WTC11 (cell line): ENCODE data around the gene ITPKA. TPM values are rescaled to one million over a fixed set of nuclear protein-coding genes. Genes with fewer than 3 reads are reported as not detected.

Experiments used
- ATAC-seq: fragments of 200-7000 bp; cut with Tn5 transposase; 2 replicates; pipeline ENCODE4 v1.10.0; 2021; ENCODE audit warnings: mild to moderate bottlenecking, moderate library complexity
- CTCF ChIA-PET: fragments of 300-600 bp; sonication (Branson Sonifier 250); formaldehyde crosslinking; loops from one replicate; lab custom pipeline; 2021; ENCODE audit warnings: antibody characterized with exemption; lab: Charles Lee
- POLR2A ChIA-PET: fragments of 350-600 bp; sonication (Branson Sonifier 250); formaldehyde crosslinking; loops from one replicate; lab custom pipeline; 2021; ENCODE audit warnings: antibody characterized with exemption; lab: Charles Lee
- DNase-seq: peaks from one replicate; pipeline ENCODE4 v3.0.0; 2021; ENCODE audit warnings: low spot score
- H3K27ac Mint-ChIP-seq: 2 replicates; pipeline ENCODE4 v1.8.0; 2021; ENCODE audit warnings: mixed read lengths
- H3K27me3 Mint-ChIP-seq: 2 replicates; pipeline ENCODE4 v1.8.0; 2021; ENCODE audit warnings: low read depth, mild to moderate bottlenecking, moderate library complexity, mixed read lengths
- H3K36me3 Mint-ChIP-seq: 2 replicates; pipeline ENCODE4 v1.8.0; 2021; ENCODE audit warnings: mixed read lengths
- H3K4me1 Mint-ChIP-seq: 2 replicates; pipeline ENCODE4 v1.8.0; 2022; ENCODE audit warnings: mixed read lengths
- H3K4me3 Mint-ChIP-seq: 2 replicates; pipeline ENCODE4 v1.8.0; 2021; ENCODE audit warnings: mild to moderate bottlenecking, moderate library complexity, mixed read lengths
- H3K9me3 Mint-ChIP-seq: 2 replicates; pipeline ENCODE4 v1.8.0; 2021; ENCODE audit warnings: mixed read lengths
- AR ChIP-seq: fragments of 250-450 bp; sonication (Bioruptor Pico); IDR thresholded peaks from 2 replicates; pipeline ENCODE4 v1.9.0; 2021; ENCODE audit warnings: mild to moderate bottlenecking
- FOXJ3 ChIP-seq: sonication (generic); formaldehyde crosslinking; IDR thresholded peaks from 2 replicates; pipeline ENCODE4 v1.9.0; 2021; ENCODE audit warnings: missing genetic modification reagents, mild to moderate bottlenecking, borderline replicate concordance
- KAT7 ChIP-seq: sonication (generic); formaldehyde crosslinking; IDR thresholded peaks from 2 replicates; pipeline ENCODE4 v1.8.1; 2023; ENCODE audit warnings: missing genetic modification reagents, mild to moderate bottlenecking, borderline replicate concordance
- NFATC4 ChIP-seq: fragments of 250-450 bp; sonication (Bioruptor Pico); IDR thresholded peaks from 2 replicates; pipeline ENCODE4 v1.9.0; 2021; ENCODE audit warnings: mild to moderate bottlenecking
- NFE2L1 ChIP-seq: sonication (generic); formaldehyde crosslinking; IDR thresholded peaks from 2 replicates; pipeline ENCODE4 v1.8.1; 2023; ENCODE audit warnings: missing genetic modification reagents
- TEAD4 ChIP-seq: sonication (generic); formaldehyde crosslinking; IDR thresholded peaks from 2 replicates; pipeline ENCODE4 v1.8.0; 2022; ENCODE audit warnings: mild to moderate bottlenecking, missing genetic modification reagents
- ZMAT4 ChIP-seq: fragments of 250-450 bp; sonication (Bioruptor Pico); IDR thresholded peaks from 2 replicates; pipeline ENCODE4 v1.9.0; 2021; ENCODE audit warnings: mild to moderate bottlenecking
- ZNF416 ChIP-seq: fragments of 250-450 bp; sonication (Bioruptor Pico); IDR thresholded peaks from 2 replicates; pipeline ENCODE4 v1.9.0; 2021; ENCODE audit warnings: mild to moderate bottlenecking, inconsistent platforms
- ZNF532 ChIP-seq: fragments of 250-450 bp; sonication (Bioruptor Pico); IDR thresholded peaks from 2 replicates; pipeline ENCODE4 v1.9.0; 2021; ENCODE audit warnings: mild to moderate bottlenecking, borderline replicate concordance
- total RNA-seq: library from RNA; stranded (reverse); gene quantifications from 3 replicates; pipeline ENCODE4 v1.2.3, GENCODE V29; 2021
- TF ChIP-seq, protein P1 (sequence below): sonication (generic); formaldehyde crosslinking; IDR thresholded peaks from 2 replicates; pipeline ENCODE4 v1.8.0; 2022; ENCODE audit warnings: mild to moderate bottlenecking, missing genetic modification reagents
- TF ChIP-seq, protein P2 (sequence below): sonication (generic); formaldehyde crosslinking; IDR thresholded peaks from 2 replicates; pipeline ENCODE4 v1.8.0; 2022; ENCODE audit warnings: mild to moderate bottlenecking, missing genetic modification reagents
- TF ChIP-seq, protein P3 (sequence below): sonication (generic); formaldehyde crosslinking; IDR thresholded peaks from 2 replicates; pipeline ENCODE4 v1.8.1; 2022; ENCODE audit warnings: missing genetic modification reagents, borderline replicate concordance
- TF ChIP-seq, protein P4 (sequence below): fragments of 200-600 bp; IDR thresholded peaks from 2 replicates; pipeline ENCODE4 v1.8.0; 2022; ENCODE audit warnings: antibody characterized with exemption
- TF ChIP-seq, protein P5 (sequence below): sonication (generic); formaldehyde crosslinking; IDR thresholded peaks from 2 replicates; pipeline ENCODE4 v1.8.0; 2023; ENCODE audit warnings: mild to moderate bottlenecking, missing genetic modification reagents

The ITPKA gene
- total RNA-seq, 1 experiment from 2014 or later: 1.2 TPM

DNA sequence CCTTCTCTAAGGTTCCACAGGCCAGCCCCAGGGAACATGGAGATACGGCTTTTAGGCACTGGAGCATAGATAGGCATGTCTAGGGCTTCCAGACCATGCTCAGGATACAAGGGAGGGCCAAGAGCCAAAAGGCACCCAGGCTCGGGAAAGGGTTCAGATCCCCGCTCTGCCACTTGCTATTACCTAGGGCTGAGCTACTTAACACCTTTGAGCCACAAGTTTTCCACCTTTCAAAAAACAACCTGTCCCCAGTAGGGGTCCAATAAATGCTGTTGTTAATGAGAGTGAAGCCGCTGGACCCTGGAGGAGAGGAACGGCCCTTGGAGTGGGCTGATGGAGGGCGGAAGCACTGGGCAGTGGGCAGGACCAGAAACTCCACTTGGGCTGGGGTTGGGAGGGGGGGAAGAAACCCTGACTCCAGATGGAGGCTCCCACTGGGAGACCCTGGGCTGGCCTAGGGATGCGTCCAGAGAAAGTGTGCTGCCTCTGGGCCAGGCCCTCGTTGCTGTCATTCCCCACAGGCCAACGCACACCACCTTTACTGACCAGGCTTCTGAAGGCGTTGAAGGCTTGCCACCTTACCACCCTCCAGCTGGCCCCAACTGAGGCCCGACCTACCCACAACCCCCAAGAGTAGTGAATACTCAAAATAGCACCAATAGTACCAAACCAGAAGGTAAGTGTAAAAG, 8.6 kb upstream of the ITPKA start (continued):
- TF ChIP-seq ZNF532 (no peak), NFE2L1 (no peak)
- TF ChIP-seq, protein P1, sequence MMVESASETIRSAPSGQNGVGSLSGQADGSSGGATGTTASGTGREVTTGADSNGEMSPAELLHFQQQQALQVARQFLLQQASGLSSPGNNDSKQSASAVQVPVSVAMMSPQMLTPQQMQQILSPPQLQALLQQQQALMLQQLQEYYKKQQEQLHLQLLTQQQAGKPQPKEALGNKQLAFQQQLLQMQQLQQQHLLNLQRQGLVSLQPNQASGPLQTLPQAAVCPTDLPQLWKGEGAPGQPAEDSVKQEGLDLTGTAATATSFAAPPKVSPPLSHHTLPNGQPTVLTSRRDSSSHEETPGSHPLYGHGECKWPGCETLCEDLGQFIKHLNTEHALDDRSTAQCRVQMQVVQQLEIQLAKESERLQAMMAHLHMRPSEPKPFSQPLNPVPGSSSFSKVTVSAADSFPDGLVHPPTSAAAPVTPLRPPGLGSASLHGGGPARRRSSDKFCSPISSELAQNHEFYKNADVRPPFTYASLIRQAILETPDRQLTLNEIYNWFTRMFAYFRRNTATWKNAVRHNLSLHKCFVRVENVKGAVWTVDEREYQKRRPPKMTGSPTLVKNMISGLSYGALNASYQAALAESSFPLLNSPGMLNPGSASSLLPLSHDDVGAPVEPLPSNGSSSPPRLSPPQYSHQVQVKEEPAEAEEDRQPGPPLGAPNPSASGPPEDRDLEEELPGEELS (CRISPR knock-in tag): no peak

- peaks cover 14% of the 10 kb centered on the region for H3K27me3 Mint-ChIP-seq
- no peak overlapping the region for H3K4me3 Mint-ChIP-seq
- H3K9me3 Mint-ChIP-seq: no peaks in the 10 kb centered on the region
- TF ChIP-seq, protein P2, sequence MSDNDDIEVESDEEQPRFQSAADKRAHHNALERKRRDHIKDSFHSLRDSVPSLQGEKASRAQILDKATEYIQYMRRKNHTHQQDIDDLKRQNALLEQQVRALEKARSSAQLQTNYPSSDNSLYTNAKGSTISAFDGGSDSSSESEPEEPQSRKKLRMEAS (CRISPR knock-in tag): no peak
- TF ChIP-seq ZMAT4: no peak
- TF ChIP-seq, protein P3, sequence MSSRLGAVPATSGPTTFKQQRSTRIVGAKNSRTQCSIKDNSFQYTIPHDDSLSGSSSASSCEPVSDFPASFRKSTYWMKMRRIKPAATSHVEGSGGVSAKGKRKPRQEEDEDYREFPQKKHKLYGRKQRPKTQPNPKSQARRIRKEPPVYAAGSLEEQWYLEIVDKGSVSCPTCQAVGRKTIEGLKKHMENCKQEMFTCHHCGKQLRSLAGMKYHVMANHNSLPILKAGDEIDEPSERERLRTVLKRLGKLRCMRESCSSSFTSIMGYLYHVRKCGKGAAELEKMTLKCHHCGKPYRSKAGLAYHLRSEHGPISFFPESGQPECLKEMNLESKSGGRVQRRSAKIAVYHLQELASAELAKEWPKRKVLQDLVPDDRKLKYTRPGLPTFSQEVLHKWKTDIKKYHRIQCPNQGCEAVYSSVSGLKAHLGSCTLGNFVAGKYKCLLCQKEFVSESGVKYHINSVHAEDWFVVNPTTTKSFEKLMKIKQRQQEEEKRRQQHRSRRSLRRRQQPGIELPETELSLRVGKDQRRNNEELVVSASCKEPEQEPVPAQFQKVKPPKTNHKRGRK: no peak
- no peak for TF ChIP-seq AR (CRISPR knock-in tag)
- TF ChIP-seq KAT7: no peak
- TF ChIP-seq TEAD4 (CRISPR knock-in tag): no peak
- no peak for TF ChIP-seq FOXJ3
- TF ChIP-seq NFATC4 (CRISPR knock-in tag): no peak
- TF ChIP-seq, protein P4, sequence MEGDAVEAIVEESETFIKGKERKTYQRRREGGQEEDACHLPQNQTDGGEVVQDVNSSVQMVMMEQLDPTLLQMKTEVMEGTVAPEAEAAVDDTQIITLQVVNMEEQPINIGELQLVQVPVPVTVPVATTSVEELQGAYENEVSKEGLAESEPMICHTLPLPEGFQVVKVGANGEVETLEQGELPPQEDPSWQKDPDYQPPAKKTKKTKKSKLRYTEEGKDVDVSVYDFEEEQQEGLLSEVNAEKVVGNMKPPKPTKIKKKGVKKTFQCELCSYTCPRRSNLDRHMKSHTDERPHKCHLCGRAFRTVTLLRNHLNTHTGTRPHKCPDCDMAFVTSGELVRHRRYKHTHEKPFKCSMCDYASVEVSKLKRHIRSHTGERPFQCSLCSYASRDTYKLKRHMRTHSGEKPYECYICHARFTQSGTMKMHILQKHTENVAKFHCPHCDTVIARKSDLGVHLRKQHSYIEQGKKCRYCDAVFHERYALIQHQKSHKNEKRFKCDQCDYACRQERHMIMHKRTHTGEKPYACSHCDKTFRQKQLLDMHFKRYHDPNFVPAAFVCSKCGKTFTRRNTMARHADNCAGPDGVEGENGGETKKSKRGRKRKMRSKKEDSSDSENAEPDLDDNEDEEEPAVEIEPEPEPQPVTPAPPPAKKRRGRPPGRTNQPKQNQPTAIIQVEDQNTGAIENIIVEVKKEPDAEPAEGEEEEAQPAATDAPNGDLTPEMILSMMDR: no peak
- TF ChIP-seq, protein P5, sequence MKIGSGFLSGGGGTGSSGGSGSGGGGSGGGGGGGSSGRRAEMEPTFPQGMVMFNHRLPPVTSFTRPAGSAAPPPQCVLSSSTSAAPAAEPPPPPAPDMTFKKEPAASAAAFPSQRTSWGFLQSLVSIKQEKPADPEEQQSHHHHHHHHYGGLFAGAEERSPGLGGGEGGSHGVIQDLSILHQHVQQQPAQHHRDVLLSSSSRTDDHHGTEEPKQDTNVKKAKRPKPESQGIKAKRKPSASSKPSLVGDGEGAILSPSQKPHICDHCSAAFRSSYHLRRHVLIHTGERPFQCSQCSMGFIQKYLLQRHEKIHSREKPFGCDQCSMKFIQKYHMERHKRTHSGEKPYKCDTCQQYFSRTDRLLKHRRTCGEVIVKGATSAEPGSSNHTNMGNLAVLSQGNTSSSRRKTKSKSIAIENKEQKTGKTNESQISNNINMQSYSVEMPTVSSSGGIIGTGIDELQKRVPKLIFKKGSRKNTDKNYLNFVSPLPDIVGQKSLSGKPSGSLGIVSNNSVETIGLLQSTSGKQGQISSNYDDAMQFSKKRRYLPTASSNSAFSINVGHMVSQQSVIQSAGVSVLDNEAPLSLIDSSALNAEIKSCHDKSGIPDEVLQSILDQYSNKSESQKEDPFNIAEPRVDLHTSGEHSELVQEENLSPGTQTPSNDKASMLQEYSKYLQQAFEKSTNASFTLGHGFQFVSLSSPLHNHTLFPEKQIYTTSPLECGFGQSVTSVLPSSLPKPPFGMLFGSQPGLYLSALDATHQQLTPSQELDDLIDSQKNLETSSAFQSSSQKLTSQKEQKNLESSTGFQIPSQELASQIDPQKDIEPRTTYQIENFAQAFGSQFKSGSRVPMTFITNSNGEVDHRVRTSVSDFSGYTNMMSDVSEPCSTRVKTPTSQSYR (CRISPR knock-in tag): no peak
- no peak for TF ChIP-seq ZNF416 (CRISPR knock-in tag)
- TF ChIP-seq, all 79 proteins: peak for 0
- ATAC-seq: peak; percentile 29; the same call in 1 of the 2 replicates
- ChIA-PET CTCF (interaction anchor here (1.8 kb wide), 1 partner anchor 20 kb away, joined by 4 read pairs; no protein-coding TSS in a partner anchor), POLR2A (no interaction called here)
- no peaks in the 10 kb centered on the region for H3K4me1 Mint-ChIP-seq
- no peak for DNase-seq
- H3K27ac Mint-ChIP-seq: no peak overlapping the region
- H3K36me3 Mint-ChIP-seq: peaks cover 10% of the 10 kb centered on the region
Measured at GRCh38 chr15:41486286-41486685, 7.4 kb upstream of the ITPKA start.
